Hematopoietic multipotent progenitor cell (in vitro differentiated cells): ENCODE results near the gene RASAL2. TPM values are rescaled to one million over a fixed set of nuclear protein-coding genes. Genes with fewer than 3 reads are reported as not detected.
"Not testable (repeated sequence)": the region's sequence is repeated elsewhere in the genome, so short reads cannot be mapped to it uniquely, and the experiment has no call there.

Source experiments
- DNase-seq, 3 donors: peaks; one replicate each; pipeline ENCODE4 v3.0.0-alpha.2; 2011 to 2015; ENCODE audit warnings: low read depth in 2 of 3, low spot score in 2 of 3
- total RNA-seq: library from RNA; depleted of rRNA; stranded (reverse); fragments of >200 nt; gene quantifications from one replicate; pipeline ENCODE4 v1.2.3, GENCODE V29; 2012

The RASAL2 gene
- total RNA-seq, 1 donor: 5.4 TPM

- no peak for DNase-seq
Measured at GRCh38 chr1:178500091-178500770, 406.3 kb downstream of the RASAL2 start.

DNA sequence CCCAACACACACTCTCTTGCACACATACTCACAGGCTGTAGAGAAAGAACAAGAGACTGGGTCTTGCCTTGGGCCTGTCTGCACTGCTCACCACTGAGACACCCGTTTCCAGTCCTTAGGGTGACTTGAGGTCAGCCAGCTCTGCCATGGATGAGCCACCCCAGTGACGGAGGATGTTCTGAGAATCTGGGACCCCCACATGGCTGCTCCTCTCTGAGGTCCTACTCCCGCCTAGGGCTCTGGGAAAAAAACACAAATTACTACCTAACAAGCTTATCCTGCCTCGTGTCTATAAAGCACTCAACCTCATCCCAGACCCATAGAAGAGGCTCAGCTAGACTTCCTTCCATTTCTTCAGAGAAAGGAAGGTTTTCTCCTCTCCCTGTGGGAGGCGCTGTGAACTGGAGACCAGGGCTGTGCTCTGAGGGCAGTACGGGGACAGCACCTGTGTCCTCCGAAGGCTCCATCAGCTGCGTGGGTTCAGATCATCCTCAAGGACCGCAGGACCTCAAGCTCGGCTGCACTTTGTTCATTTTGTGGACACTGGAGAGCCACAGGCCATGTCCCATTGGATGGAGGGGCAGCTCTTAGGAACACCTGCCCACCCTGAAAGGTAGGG lies 407.1 kb downstream of the RASAL2 start:
- no peak for DNase-seq

- DNase-seq: peak; percentile 1 to 79 (median 57)
Measured at GRCh38 chr1:178501705-178502329, 407.9 kb downstream of the RASAL2 start.

DNA sequence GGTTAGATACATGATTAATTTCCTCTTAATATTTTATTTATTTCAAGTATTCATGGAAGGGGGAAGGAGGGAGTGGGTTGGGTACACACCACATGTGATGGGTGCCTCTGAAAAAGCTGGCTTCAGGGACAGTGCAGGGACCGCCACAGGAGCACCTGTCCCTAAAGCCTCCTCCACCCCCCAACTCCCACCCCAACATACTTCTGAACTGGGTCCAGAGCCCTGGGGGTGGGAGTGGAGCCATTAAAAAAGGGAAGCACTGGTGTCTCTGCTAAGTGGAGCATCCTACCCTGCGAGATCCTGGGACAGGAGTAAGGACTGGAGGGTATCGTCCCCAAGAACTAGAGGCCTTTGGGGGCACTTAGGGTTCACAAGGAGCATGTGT lies 408.4 kb downstream of the RASAL2 start:
- no peak for DNase-seq

GRCh38 chr1:178502856-178503255 lies 409.0 kb downstream of the RASAL2 start:
- DNase-seq: no peak

DNA sequence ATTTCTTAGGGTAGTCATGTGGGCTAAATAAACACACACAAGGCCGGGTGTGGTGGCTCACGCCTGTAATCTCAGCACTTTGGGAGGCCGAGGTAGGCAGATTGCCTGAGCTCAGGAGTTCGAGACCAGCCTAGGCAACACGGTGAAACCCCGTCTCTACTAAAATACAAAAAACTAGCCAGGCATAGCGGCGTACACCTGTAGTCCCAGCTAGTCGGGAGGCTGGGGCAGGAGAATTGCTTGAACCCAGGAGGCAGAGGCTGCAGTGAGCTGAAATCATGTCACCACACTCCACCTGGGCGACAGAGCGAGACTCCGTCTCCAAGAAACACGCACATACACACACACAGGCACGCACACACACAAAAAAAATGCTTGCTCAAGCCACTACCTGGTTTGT lies 409.4 kb downstream of the RASAL2 start:
- DNase-seq: not testable (repeated sequence)

DNA sequence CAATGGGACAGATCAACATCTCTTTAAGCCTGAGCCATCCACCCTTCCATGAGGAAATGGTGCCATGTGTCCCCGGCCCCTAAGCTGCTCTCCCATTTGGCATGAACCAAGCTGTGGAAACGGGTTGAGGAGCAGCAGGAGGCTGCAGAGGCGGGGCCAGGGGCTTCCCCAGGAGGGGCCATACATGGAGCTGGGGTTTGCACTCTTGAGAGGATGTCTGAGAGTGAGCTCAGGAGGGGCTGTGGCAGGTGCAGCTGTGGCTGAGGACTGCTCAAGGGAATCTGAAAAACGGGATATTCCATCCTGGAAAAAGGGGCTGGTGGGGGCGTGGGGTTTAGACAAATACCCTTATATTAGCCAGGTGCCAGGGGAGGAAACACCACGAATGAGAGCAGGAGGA lies 409.9 kb downstream of the RASAL2 start:
- no peak for DNase-seq

GRCh38 chr1:178504286-178504685 lies 410.4 kb downstream of the RASAL2 start:
- DNase-seq: no peak

DNA sequence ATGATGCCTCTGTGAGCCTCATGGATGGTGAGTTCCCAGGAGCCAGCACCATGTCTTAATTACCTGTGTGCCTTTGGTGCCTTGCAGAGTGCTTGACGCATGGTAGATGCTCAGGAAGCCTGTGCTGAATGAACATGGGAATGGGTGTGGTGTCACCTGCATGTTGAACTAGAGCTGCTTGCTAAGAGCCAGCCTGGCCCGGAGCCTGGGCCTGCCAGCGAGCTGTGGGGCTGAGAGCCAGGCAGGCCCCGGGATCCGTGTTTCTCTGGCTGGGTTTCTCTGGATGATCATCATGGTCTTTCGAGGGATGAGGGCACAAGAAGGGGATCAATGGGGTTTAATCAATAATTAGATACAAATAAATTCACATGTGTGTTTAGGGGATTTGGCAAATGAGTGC lies 412.3 kb downstream of the RASAL2 start:
- DNase-seq: no peak

DNA sequence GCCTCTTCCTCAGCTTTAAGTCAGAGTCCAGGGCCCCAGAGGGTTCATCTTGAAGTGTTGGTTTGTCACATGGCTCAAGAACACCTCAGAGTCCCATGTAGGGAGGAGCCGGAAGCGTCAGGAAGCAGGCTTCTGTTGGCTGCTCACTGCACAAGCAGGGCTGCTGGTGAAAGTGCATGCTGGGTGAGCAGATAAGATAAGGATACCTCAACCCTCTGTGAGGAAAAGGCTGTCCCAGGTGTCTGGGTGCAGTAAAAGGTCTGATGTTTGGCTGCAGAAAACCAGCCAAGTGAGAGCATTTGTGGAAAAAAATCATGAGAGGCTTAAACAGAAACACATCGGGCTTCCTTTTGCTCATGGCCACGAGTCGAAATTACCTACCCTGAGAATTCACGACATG lies 412.8 kb downstream of the RASAL2 start:
- DNase-seq: peak in 1 of 3 donors; percentile 5

DNA sequence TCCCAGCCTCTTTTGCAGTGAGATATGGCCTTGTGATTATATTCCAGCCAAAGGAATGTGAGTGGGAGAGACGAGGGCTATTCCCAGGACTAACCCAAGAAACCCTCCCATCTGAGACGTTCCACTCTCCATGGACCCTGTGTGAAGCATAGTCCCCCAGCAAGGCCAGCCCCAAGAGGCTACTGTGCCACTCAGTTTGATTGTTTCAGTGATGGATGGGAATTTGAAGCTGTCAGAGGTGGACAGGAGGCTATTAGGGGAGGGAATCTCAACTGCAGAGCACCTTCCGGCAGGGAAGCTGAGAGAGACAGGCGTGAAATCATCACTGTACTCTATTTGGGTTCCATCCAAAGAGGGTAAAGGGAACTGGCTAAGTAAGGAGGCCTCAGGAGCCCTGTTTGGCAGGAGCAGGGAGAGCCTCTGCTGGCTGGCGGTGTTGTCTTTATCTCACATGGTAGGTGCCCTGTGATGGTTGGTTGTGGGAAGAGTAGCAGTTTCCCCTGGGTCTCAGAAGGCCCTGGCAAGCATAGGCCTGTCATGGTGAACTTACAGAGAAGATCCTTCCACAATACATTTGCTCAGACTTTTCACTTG lies 415.6 kb downstream of the RASAL2 start:
- no peak for DNase-seq

DNA sequence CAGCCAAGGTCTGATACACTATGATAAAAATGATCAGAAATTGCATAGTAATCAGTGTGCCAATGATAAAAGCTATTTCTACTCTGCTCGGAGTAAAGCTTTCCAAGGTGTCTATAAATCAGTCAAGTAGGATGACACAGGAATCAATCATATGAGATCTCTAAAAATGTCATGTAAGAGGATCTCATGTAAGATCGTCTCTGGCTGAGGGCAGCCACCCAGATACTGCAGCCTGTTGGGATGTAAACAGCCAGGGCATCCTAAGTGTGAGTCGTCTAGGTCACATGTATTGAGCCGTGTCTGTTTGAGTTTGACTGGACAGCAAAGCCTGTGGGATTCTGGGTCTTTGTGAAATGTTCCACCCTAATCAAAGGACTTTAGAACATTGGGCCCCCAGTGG lies 416.3 kb downstream of the RASAL2 start:
- no peak for DNase-seq

DNA sequence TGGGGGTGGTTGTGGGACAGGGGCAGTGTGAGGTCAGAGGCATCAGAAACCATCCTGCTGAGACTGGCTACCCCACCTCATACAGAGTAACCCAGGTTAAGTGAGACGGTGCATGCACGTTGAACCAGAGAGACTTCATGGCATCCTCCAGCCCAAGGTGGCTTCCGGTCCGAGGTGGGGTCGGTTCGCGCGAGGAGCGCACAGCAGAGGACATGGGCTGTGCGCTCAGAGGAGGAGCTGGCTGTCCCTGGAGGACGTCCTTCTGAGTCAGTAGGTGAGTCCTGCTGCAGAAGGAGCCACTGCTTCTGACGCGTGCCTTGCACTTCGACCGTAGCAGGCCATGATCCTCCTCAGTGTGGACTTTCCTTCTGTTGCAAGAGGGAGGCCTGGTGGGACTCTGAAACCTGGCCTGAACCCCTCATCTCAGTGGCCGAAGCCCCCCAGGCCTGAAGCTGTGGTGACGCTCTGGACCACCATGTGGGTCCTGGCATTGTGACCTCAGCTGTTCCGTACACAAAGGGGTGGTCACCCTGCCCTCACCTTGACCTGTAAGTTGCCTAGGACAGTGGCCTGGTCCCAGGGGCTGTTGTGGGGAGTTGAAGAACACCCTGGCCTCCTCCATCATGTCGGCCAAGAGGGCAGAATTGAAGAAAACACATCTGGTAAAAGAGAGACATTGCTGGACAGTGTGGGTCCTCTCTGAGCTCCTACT lies 418.8 kb downstream of the RASAL2 start, which contains the start of gene TEX35:
TSS of gene TEX35 (plus strand) at position 544 of the 712 bp plus-strand sequence. CDS start at position 624, 80 bp downstream.
- DNase-seq: no peak

DNA sequence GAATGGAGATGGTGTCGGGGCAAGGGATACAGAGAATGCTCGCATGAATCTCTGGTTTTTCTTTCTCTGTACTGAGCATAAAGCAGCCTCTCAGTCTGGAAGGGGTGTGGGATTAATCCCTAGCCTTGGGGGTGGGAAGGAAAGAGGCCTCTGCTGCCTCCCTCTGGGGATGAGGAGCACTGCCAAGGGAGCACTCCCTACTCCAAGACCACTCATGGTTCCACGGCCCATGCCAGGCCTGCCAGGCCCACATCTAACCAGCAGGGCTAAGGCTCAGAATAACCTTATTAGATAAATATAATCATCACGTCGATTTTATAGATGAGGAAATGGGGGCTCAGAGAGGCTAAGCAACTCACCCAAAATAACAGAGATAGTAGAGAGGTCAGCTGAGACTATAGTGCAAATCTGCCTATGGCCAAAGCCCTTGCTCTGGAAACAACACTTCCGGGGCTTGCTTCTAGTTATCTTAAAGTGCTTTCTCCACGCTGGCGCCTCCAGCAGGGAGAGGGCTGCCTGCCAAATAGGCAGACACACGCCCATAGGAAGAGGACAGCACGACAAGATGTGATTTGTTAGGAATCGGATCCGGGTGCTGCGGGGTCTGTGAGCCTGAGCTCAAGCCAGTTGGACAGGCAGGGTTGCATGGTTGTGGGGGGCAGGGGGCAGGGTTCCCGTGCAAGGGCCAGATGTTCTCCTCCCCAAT lies 419.5 kb downstream of the RASAL2 start:
- no peak for DNase-seq

DNA sequence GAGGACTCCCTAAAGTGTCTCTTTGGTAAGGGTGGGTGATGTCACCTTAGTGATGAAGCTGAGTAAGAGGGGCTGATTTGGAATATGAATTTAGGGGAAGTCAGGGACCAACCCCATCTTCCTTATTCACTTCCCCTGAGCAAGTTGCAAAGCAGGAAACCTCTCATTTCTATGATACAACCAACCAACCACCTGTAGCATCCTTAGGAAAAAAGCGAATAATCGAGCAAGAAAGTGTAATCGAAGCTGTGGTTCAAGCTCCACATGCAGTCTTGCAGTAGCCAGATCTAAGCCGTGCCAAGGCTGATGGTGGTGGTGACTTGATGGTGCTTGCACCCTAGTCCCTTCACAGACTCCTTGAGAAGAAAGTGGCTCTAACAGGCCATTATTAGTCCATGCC lies 422.2 kb downstream of the RASAL2 start:
- no peak for DNase-seq

- DNase-seq: no peak
Measured at GRCh38 chr1:178518894-178519293, 425.0 kb downstream of the RASAL2 start.

GRCh38 chr1:178520803-178521202 lies 426.9 kb downstream of the RASAL2 start:
- no peak for DNase-seq

GRCh38 chr1:178521241-178521640 lies 427.3 kb downstream of the RASAL2 start:
- no peak for DNase-seq

DNA sequence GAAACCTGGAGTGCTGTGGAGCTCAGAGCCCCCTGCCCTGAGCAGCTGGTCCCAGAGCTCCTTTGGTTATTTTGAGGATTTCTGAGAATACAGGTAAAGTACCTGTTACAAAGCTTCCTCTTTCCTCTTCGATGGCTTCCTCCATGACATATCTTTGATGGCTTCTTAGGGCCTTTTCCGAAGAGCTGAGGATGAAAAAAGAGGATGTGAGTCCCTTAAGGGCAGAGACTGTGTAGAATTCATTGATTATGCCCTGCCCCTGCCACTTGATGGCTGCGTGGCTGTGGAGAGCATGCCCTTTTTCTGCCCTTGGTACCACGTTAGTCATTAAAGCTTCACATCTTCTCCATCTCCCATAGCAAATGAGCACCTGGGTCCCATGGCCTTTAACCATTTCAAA lies 433.2 kb downstream of the RASAL2 start:
- no peak for DNase-seq

- no peak for DNase-seq
Measured at GRCh38 chr1:178528228-178528952, 434.5 kb downstream of the RASAL2 start.
